GM19240 (cell line): ENCODE results near the gene GFAP.
A peak's percentile ranks its signal among the peaks of the same experiment; 100 is the strongest.
"Not testable (repeated sequence)": the region's sequence is repeated elsewhere in the genome, so short reads cannot be mapped to it uniquely, and the experiment has no call there.

Source experiments
- DNase-seq: peaks from one replicate; pipeline ENCODE4 v3.0.0; 2011; ENCODE audit warnings: low spot score; ENCODE audit not compliant: insufficient read length

GFAP gene

GRCh38 chr17:44915321-44915726, at the start of gene GFAP:
Gene GFAP (minus strand): TSS chr17:44915500. CDS start chr17:44915486, 14 bp downstream.
- no peak for DNase-seq

- DNase-seq = no peak
Observed at GRCh38 chr17:44961921-44962350, 46.6 kb upstream of the GFAP start.

GRCh38 chr17:44960691-44961090, 45.4 kb upstream of the GFAP start:
- DNase-seq = no peak

GRCh38 chr17:44959821-44960531, 44.7 kb upstream of the GFAP start:
- DNase-seq = no peak

GRCh38 chr17:44956998-44957981, 42.0 kb upstream of the GFAP start:
- DNase-seq = no peak

GRCh38 chr17:44955674-44956425, 40.5 kb upstream of the GFAP start:
- no peak for DNase-seq

GRCh38 chr17:44952946-44953475, 37.7 kb upstream of the GFAP start:
- DNase-seq = no peak

- DNase-seq = no peak
Observed at GRCh38 chr17:44948315-44948795, 33.1 kb upstream of the GFAP start.

- peak; percentile 97 for DNase-seq
Observed at GRCh38 chr17:44947461-44948314, 32.4 kb upstream of the GFAP start, which contains the start of gene KIF18B. Gene KIF18B (minus strand): TSS chr17:44947773. CDS start chr17:44936344, 11,429 bp downstream.

- DNase-seq = not testable (repeated sequence)
Observed at GRCh38 chr17:44945652-44946051, 30.4 kb upstream of the GFAP start.

- DNase-seq = no peak
Observed at GRCh38 chr17:44942456-44942855, 27.2 kb upstream of the GFAP start.

- no peak for DNase-seq
Observed at GRCh38 chr17:44941712-44942331, 26.5 kb upstream of the GFAP start.

- no peak for DNase-seq
Observed at GRCh38 chr17:44940768-44941167, 25.5 kb upstream of the GFAP start.

GRCh38 chr17:44940317-44940716, 25.0 kb upstream of the GFAP start:
- no peak for DNase-seq

- DNase-seq = no peak
Observed at GRCh38 chr17:44935116-44935515, 19.8 kb upstream of the GFAP start.

- DNase-seq = no peak
Observed at GRCh38 chr17:44934745-44935105, 19.4 kb upstream of the GFAP start.

- DNase-seq = no peak
Observed at GRCh38 chr17:44933824-44934744, 18.8 kb upstream of the GFAP start.

GRCh38 chr17:44932787-44933097, 17.4 kb upstream of the GFAP start:
- DNase-seq = no peak
